GM12891 (cell line): ENCODE results near the gene UBE3C.

Experiments used
- POLR2A ChIP-seq: IDR thresholded peaks from 2 replicates; pipeline ENCODE4 v1.6.1; 2011; ENCODE audit warnings: low read depth, low read length, control low read depth
- POLR2AphosphoS5 ChIP-seq: IDR thresholded peaks from 2 replicates; pipeline ENCODE4 v1.6.1; 2011; ENCODE audit warnings: low read depth, low read length, control low read depth

DNA sequence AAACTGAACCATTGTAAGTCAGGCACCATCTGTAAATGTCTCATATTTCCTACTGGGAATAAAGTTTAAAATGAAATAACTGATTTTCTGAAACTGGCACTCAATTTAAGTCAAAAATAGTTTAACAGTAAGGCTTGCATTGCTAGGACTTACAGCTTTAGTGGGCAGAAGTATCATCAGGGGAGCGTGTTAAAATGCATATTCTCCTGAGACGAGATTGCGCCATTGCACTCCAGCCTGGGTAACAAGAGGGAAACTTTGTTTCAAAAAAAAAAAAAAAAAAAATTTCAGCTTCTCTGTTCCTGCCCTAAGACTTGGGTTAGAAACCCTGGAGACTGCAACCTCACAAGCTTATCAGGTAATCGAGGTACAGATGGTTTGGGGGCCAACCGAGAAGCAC, 65.4 kb downstream of the UBE3C start:
- TF ChIP-seq POLR2A (no peak), POLR2AphosphoS5 (no peak)
